Uterus (tissue), 2 donors: ENCODE results near the gene TLR8.

Experiments used
- CTCF ChIP-seq, 4 experiments: fragments of 200-600 bp in 2 of 4; fragments of 450-650 bp in 2 of 4; sonication (generic) in 2 of 4; IDR thresholded peaks; one replicate each; pipeline ENCODE4 v1.5.1; 2016 to 2019; ENCODE audit warnings: antibody characterized with exemption in 4 of 4, mild to moderate bottlenecking in 2 of 4, moderate library complexity in 1 of 4
- POLR2A ChIP-seq, 2 donors: fragments of 450-650 bp; IDR thresholded peaks; one replicate each; pipeline ENCODE4 v1.6.1; 2016; ENCODE audit warnings: antibody characterized with exemption in 2 of 2, mild to moderate bottlenecking in 1 of 2, moderate library complexity in 1 of 2

- TF ChIP-seq CTCF (IDR thresholded peaks at IDR 0.05) (no peak), POLR2A (IDR thresholded peaks at IDR 0.05) (no peak)
Measured at GRCh38 chrX:12951595-12951975, 45.2 kb downstream of the TLR8 start.
